ENCODE measurements around the gene ITGAE.

DNA sequence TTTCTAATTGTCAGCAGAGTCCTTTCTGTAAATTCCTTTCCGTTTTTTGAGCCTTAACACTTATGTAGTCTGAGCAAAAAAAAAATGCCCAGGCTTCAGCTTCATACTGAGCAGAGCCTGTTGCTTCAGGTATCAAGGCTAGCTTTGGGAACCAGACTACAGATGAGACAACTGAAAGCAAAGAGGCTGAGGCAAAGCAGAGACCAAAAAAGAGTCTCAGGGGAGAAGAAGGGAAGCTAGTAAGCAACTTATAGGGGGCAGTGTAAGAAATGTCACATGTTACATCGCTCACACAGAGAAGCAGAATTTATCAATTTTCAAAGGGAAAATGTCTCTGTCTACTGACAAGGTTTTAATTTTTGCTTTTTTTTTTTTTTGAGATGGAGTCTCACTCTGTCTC is 73.9 kb downstream of the ITGAE start:
- no peak for TF ChIP-seq POLR2A (IDR thresholded peaks at IDR 0.05)
- TF ChIP-seq, protein P1, sequence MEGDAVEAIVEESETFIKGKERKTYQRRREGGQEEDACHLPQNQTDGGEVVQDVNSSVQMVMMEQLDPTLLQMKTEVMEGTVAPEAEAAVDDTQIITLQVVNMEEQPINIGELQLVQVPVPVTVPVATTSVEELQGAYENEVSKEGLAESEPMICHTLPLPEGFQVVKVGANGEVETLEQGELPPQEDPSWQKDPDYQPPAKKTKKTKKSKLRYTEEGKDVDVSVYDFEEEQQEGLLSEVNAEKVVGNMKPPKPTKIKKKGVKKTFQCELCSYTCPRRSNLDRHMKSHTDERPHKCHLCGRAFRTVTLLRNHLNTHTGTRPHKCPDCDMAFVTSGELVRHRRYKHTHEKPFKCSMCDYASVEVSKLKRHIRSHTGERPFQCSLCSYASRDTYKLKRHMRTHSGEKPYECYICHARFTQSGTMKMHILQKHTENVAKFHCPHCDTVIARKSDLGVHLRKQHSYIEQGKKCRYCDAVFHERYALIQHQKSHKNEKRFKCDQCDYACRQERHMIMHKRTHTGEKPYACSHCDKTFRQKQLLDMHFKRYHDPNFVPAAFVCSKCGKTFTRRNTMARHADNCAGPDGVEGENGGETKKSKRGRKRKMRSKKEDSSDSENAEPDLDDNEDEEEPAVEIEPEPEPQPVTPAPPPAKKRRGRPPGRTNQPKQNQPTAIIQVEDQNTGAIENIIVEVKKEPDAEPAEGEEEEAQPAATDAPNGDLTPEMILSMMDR (IDR thresholded peaks at IDR 0.05): no peak
